ENCODE data around the gene RGS6.

GRCh38 chr14:72419226-72419775, 487.1 kb downstream of the RGS6 start:
- no peak for TF ChIP-seq CTCF (IDR thresholded peaks at IDR 0.05; ENCODE audit: low read depth, low read length, poor library complexity, severe bottlenecking)
- TF ChIP-seq EZH2phosphoT487 (IDR thresholded peaks at IDR 0.05; ENCODE audit: borderline replicate concordance, low read length): no peak

Measured in DOHH2 (cell line).